ENCODE data around the gene LYZ. TPM values are rescaled to one million over a fixed set of nuclear protein-coding genes. Genes with fewer than 3 reads are reported as not detected.
A peak's percentile ranks its signal among the peaks of the same experiment; 100 is the strongest.

Gene LYZ
- polyA plus RNA-seq, 3 donors: 10,434 to 46,644 (median 13,865) TPM

DNA sequence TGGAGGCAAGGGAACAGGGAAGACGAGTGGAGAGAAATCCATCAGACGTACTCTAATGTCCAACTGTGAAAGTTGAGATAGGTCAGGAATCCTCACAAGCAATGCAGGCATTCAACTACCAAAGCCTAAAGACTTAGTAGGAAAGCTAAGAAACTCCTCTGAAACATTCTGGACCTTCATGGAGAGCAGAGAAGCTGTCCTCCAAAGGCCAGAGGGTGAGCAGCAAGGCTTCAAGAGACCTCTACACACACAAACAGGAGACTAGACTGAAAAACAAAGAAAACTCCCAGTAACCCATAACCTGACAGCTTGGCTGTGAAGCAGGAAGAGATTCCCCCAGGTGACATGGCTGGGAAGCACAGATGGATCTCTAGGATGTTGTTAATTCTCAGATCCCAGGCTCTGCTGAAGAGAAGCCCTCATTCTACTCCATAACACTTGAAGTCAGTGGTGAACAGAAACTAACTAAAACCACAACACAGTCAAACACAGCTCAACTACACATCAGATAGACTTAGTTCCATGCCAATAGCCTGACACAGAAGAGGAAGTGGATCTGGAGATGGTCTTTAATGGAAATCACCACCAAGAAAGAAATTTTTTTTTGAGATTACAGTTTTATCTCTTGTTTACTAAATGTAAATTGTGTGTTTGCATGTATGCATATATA, 23.2 kb upstream of the LYZ start:
- peak overlapping the region; percentile 54 to 61 for H3K4me3 Mint-ChIP-seq

DNA sequence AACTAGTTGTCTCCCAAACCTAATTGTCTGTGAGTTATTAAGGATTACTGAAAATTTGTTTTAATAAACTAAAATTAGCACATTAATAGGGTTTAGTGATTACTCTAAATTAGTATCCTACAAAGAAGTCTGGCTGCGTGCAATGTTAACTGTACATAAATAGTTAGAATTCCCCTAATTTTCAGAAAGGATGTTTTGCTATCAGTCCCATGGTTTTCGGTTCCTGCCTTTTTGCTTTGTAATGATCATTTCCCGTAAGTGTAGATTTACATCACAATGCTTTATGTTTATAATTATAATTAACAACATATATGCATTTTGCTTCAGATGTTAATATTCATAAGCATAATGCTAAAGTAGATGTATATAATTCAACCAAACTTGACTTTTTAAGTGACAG, 19.8 kb upstream of the LYZ start:
- Mint-ChIP-seq H3K27me3 (ENCODE audit: low read depth in 3 of 3) (no peaks in the 10 kb centered on the region), H3K27ac (peak overlapping the region; percentile 92 to 99 (median 98)), H3K4me1 (peaks cover 71% of the 10 kb centered on the region), H3K9me3 (no peaks in the 10 kb centered on the region), H3K36me3 (peaks cover 2 to 3% of the 10 kb centered on the region in 2 donors), H3K4me3 (peak overlapping the region in 1 of 2 donors; percentile 15)
- H4K20me1 ChIP-seq (ENCODE audit: insufficient read depth, low read length): no peaks in the 10 kb centered on the region
- H3K27ac ChIP-seq (ENCODE audit: low read depth in 1 of 2, low read length in 2 of 2): peak overlapping the region; percentile 55 to 98
- peak overlapping the region; percentile 84 for H3K9ac ChIP-seq (ENCODE audit: insufficient read depth, low read length, poor library complexity, severe bottlenecking)
- no peaks in the 10 kb centered on the region for H3K36me3 ChIP-seq (replicated peaks in 1 of 2; ENCODE audit: control insufficient read depth in 1 of 2, insufficient read depth in 2 of 2, low read length in 2 of 2)
- intact Hi-C loops (cut with micrococcal nuclease): no loop called here
- H3K4me1 ChIP-seq (ENCODE audit: control insufficient read depth in 1 of 2, insufficient read depth in 2 of 2, low read length in 2 of 2): peaks cover 56 to 86% of the 10 kb centered on the region in 2 donors
- no peaks in the 10 kb centered on the region for H3K27me3 ChIP-seq (ENCODE audit: control insufficient read depth in 2 of 2, insufficient read depth in 2 of 2, low read length in 2 of 2)
- H3K79me2 ChIP-seq (ENCODE audit: insufficient read depth, low read length): peaks cover 98% of the 10 kb centered on the region
- H2AFZ ChIP-seq (ENCODE audit: insufficient read depth, low read depth, low read length, poor library complexity, severe bottlenecking): no peak overlapping the region
- TF ChIP-seq, protein P1, sequence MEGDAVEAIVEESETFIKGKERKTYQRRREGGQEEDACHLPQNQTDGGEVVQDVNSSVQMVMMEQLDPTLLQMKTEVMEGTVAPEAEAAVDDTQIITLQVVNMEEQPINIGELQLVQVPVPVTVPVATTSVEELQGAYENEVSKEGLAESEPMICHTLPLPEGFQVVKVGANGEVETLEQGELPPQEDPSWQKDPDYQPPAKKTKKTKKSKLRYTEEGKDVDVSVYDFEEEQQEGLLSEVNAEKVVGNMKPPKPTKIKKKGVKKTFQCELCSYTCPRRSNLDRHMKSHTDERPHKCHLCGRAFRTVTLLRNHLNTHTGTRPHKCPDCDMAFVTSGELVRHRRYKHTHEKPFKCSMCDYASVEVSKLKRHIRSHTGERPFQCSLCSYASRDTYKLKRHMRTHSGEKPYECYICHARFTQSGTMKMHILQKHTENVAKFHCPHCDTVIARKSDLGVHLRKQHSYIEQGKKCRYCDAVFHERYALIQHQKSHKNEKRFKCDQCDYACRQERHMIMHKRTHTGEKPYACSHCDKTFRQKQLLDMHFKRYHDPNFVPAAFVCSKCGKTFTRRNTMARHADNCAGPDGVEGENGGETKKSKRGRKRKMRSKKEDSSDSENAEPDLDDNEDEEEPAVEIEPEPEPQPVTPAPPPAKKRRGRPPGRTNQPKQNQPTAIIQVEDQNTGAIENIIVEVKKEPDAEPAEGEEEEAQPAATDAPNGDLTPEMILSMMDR (IDR thresholded peaks at IDR 0.05): no peak
- no CpG with 5 or more reads among the region's 3 CpGs for WGBS (ENCODE audit: insufficient coverage)
- peak overlapping the region in 1 of 3 experiments; percentile 35 for H3K4me3 ChIP-seq (replicated peaks in 1 of 3; ENCODE audit: low read depth in 2 of 3, low read length in 3 of 3)
- H3K9me3 ChIP-seq (replicated peaks in 1 of 2; ENCODE audit: control insufficient read depth in 1 of 2, insufficient read depth in 1 of 2, low read length in 2 of 2): no peaks in the 10 kb centered on the region
- peak overlapping the region; percentile 95 for H3K4me2 ChIP-seq (replicated peaks; ENCODE audit: extremely low read depth, low read length, poor library complexity, severe bottlenecking)
- DNase-seq: peak in 2 of 3 donors; percentile 51 to 64

More for the DNA sequence above, 23.2 kb upstream of the LYZ start:
- H3K4me3 ChIP-seq (replicated peaks in 1 of 3; ENCODE audit: low read depth in 2 of 3, low read length in 3 of 3): peak overlapping the region in 2 of 3 experiments; percentile 44 to 66
- H3K27me3 ChIP-seq (ENCODE audit: control insufficient read depth in 2 of 2, insufficient read depth in 2 of 2, low read length in 2 of 2): no peaks in the 10 kb centered on the region
- Mint-ChIP-seq H3K4me1 (peaks cover 86% of the 10 kb centered on the region), H3K27ac (peak overlapping the region in 6 of 7 donors; percentile 68 to 82 (median 76)), H3K36me3 (peaks cover 3 to 6% of the 10 kb centered on the region in 2 donors), H3K27me3 (ENCODE audit: low read depth in 3 of 3) (no peaks in the 10 kb centered on the region), H3K9me3 (peaks cover 0 to 8% (median 0%) of the 10 kb centered on the region in 7 donors)
- peak in 2 of 3 donors; percentile 63 to 72 for DNase-seq
- peak overlapping the region; percentile 38 for H3K9ac ChIP-seq (ENCODE audit: insufficient read depth, low read length, poor library complexity, severe bottlenecking)
- H3K4me1 ChIP-seq (ENCODE audit: control insufficient read depth in 1 of 2, insufficient read depth in 2 of 2, low read length in 2 of 2): peaks cover 45 to 86% of the 10 kb centered on the region in 2 donors
- intact Hi-C loops (cut with micrococcal nuclease): no loop called here
- TF ChIP-seq, protein P1 (IDR thresholded peaks at IDR 0.05): no peak
- peak overlapping the region; percentile 26 to 83 for H3K27ac ChIP-seq (ENCODE audit: low read depth in 1 of 2, low read length in 2 of 2)
- no peaks in the 10 kb centered on the region for H3K9me3 ChIP-seq (replicated peaks in 1 of 2; ENCODE audit: control insufficient read depth in 1 of 2, insufficient read depth in 1 of 2, low read length in 2 of 2)
- peak overlapping the region; percentile 51 for H2AFZ ChIP-seq (ENCODE audit: insufficient read depth, low read depth, low read length, poor library complexity, severe bottlenecking)
- H3K36me3 ChIP-seq (replicated peaks in 1 of 2; ENCODE audit: control insufficient read depth in 1 of 2, insufficient read depth in 2 of 2, low read length in 2 of 2): no peaks in the 10 kb centered on the region
- H3K79me2 ChIP-seq (ENCODE audit: insufficient read depth, low read length): peaks cover 97% of the 10 kb centered on the region
- no peaks in the 10 kb centered on the region for H4K20me1 ChIP-seq (ENCODE audit: insufficient read depth, low read length)
- no CpG with 5 or more reads among the region's 2 CpGs for WGBS (ENCODE audit: insufficient coverage)
- peak overlapping the region; percentile 59 for H3K4me2 ChIP-seq (replicated peaks; ENCODE audit: extremely low read depth, low read length, poor library complexity, severe bottlenecking)

Measured in CD14-positive monocyte (primary cell).